ENCODE measurements around the gene CARF.
"Not testable (repeated sequence)": the region's sequence is repeated elsewhere in the genome, so short reads cannot be mapped to it uniquely, and the experiment has no call there.

CARF gene

DNA sequence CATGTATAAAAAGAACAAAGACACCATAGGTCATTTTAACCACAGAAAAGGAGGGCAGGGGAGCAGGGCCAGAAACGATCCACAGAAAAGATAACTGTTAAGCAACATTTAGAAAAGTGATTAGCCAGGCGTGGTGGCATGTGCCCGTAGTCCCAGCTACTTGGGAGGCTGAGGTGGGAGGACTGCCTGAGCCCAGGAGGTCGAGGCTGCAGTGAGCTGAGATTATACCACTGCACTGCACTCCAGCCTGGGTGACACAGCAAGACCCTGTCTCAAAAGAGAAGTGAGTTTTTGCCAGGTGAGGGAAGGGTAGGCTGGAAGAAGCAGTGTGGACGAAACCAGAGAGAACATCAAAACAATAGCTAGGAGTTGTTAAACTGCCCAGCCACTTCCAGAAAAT is 3.9 kb upstream of the CARF start:
- TF ChIP-seq, protein P1, sequence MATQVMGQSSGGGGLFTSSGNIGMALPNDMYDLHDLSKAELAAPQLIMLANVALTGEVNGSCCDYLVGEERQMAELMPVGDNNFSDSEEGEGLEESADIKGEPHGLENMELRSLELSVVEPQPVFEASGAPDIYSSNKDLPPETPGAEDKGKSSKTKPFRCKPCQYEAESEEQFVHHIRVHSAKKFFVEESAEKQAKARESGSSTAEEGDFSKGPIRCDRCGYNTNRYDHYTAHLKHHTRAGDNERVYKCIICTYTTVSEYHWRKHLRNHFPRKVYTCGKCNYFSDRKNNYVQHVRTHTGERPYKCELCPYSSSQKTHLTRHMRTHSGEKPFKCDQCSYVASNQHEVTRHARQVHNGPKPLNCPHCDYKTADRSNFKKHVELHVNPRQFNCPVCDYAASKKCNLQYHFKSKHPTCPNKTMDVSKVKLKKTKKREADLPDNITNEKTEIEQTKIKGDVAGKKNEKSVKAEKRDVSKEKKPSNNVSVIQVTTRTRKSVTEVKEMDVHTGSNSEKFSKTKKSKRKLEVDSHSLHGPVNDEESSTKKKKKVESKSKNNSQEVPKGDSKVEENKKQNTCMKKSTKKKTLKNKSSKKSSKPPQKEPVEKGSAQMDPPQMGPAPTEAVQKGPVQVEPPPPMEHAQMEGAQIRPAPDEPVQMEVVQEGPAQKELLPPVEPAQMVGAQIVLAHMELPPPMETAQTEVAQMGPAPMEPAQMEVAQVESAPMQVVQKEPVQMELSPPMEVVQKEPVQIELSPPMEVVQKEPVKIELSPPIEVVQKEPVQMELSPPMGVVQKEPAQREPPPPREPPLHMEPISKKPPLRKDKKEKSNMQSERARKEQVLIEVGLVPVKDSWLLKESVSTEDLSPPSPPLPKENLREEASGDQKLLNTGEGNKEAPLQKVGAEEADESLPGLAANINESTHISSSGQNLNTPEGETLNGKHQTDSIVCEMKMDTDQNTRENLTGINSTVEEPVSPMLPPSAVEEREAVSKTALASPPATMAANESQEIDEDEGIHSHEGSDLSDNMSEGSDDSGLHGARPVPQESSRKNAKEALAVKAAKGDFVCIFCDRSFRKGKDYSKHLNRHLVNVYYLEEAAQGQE (IDR thresholded peaks at IDR 0.05; ENCODE audit: insufficient replicate concordance, low read depth): no peak
- no peak for TF ChIP-seq GABPA (IDR thresholded peaks at IDR 0.05; ENCODE audit: low read depth)
- TF ChIP-seq SPI1 (IDR thresholded peaks at IDR 0.05; ENCODE audit: borderline replicate concordance, low read depth): no peak
- no peak for TF ChIP-seq POLR2AphosphoS5 (IDR thresholded peaks at IDR 0.05; ENCODE audit: low read depth)
- TF ChIP-seq, protein P2, sequence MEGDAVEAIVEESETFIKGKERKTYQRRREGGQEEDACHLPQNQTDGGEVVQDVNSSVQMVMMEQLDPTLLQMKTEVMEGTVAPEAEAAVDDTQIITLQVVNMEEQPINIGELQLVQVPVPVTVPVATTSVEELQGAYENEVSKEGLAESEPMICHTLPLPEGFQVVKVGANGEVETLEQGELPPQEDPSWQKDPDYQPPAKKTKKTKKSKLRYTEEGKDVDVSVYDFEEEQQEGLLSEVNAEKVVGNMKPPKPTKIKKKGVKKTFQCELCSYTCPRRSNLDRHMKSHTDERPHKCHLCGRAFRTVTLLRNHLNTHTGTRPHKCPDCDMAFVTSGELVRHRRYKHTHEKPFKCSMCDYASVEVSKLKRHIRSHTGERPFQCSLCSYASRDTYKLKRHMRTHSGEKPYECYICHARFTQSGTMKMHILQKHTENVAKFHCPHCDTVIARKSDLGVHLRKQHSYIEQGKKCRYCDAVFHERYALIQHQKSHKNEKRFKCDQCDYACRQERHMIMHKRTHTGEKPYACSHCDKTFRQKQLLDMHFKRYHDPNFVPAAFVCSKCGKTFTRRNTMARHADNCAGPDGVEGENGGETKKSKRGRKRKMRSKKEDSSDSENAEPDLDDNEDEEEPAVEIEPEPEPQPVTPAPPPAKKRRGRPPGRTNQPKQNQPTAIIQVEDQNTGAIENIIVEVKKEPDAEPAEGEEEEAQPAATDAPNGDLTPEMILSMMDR (IDR thresholded peaks at IDR 0.05; ENCODE audit: insufficient read depth, low read length): no peak
- Histone ChIP-seq H3K27ac (replicated peaks) (no peak overlapping the region; the same call in 1 of the 2 replicates), H3K4me3 (replicated peaks; ENCODE audit: insufficient read depth, low read length) (no peak overlapping the region)

DNA sequence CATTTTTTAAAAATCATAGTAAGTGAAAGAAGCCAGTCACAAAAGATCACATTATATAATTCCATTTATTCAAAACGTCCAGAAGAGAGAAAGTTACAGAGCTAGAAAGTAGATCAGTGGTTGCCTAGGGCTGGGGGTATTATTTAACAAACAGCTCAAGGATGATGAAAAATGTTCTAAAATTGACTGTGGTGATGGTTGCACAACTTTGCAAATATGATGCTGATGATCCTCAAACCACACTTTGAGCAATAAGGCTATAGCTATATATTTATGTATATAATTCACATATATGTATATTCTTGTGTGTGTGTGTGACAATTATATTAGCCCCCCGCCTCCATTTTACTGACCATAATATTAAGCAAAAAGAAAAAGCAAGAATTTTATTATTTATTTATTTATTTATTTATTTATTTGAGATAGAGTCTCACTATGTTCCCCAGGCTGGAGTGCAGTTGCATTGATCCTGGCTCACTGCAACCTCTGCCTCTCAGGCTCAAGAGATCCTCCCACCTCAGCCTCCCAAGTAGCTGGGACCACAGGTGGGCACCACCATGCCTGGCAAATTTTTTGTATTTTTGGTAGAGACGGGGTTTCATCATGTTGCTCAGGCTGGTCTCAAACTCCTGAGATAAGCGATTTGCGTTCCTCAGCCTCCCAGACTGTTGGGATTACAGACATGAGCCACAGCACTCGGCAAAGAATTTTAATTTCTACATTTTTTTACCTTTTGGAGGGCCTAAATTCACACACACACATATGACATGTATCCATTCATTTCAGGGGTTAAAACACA is 2.5 kb upstream of the CARF start:
- DNase-seq (ENCODE audit: low read depth in 1 of 2, low spot score in 1 of 2): peak; percentile 30 to 51
- TF ChIP-seq POLR2AphosphoS5 (IDR thresholded peaks at IDR 0.05; ENCODE audit: low read depth) (no peak), SPI1 (IDR thresholded peaks at IDR 0.05; ENCODE audit: borderline replicate concordance, low read depth) (no peak), GABPA (IDR thresholded peaks at IDR 0.05; ENCODE audit: low read depth) (no peak)
- TF ChIP-seq, protein P2 (IDR thresholded peaks at IDR 0.05; ENCODE audit: insufficient read depth, low read length): no peak
- TF ChIP-seq, protein P1 (IDR thresholded peaks at IDR 0.05; ENCODE audit: insufficient replicate concordance, low read depth): no peak
- H3K4me3 ChIP-seq (replicated peaks; ENCODE audit: insufficient read depth, low read length): peak overlapping the region; percentile 84
- no peaks in the 10 kb centered on the region for H3K27me3 ChIP-seq (ENCODE audit: insufficient read depth, poor library complexity, severe bottlenecking)
- H3K27ac ChIP-seq (replicated peaks): peak overlapping the region; percentile 93

More for the DNA sequence above, 3.9 kb upstream of the CARF start:
- DNase-seq (ENCODE audit: low read depth in 1 of 2, low spot score in 1 of 2): no peak
- H3K27me3 ChIP-seq (ENCODE audit: insufficient read depth, poor library complexity, severe bottlenecking): no peaks in the 10 kb centered on the region

DNA sequence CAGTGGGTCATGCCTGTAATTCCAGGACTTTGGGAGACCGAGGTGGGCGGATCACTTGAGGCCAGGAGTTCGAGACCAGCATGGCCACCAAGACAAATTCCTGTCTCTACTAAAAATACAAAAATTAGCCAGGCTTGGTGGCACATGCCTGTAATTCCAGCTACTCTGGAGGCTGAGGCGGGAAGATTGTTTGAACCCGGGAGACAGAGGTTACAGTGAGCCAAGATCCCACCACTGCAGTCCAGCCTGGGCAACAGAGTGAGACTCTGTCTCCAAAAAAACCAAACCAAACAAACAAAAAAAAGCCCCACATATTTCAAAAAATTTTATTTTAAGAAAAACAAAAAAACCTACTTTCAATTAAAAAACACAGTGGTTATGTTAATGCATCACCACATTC is 1.8 kb upstream of the CARF start:
- DNase-seq (ENCODE audit: low read depth in 1 of 2, low spot score in 1 of 2); H3K27me3 ChIP-seq (ENCODE audit: insufficient read depth, poor library complexity, severe bottlenecking): not testable (repeated sequence)
- Histone ChIP-seq H3K27ac (replicated peaks) (peak overlapping the region; percentile 93), H3K4me3 (replicated peaks; ENCODE audit: insufficient read depth, low read length) (peak overlapping the region; percentile 84)

DNA sequence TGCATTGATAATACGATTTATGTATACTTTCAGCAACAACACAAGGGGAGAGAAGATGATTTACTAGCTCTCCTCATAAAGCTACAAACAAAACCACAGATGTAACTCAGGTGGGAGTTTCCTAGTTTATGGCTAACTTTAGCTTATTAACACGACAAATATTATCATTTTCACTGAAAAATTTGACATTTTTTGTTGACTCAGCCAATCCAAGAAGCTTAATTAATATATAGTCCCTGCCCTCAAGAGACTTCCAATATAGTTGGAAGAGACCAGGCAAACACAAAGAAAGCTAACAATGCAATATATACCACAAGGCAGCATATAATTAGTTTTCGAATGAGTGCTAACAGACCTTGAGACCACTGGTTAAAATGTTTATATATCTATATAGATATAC is 1.4 kb upstream of the CARF start:
- DNase-seq (ENCODE audit: low read depth in 1 of 2, low spot score in 1 of 2): no peak
- H3K27ac ChIP-seq (replicated peaks): peak overlapping the region; percentile 93
- H3K4me3 ChIP-seq (replicated peaks; ENCODE audit: insufficient read depth, low read length): peak overlapping the region; percentile 84
- H3K27me3 ChIP-seq (ENCODE audit: insufficient read depth, poor library complexity, severe bottlenecking): no peaks in the 10 kb centered on the region
- TF ChIP-seq POLR2AphosphoS5 (IDR thresholded peaks at IDR 0.05; ENCODE audit: low read depth) (no peak), SPI1 (IDR thresholded peaks at IDR 0.05; ENCODE audit: borderline replicate concordance, low read depth) (no peak), GABPA (IDR thresholded peaks at IDR 0.05; ENCODE audit: low read depth) (no peak)
- TF ChIP-seq, protein P1 (IDR thresholded peaks at IDR 0.05; ENCODE audit: insufficient replicate concordance, low read depth): no peak
- TF ChIP-seq, protein P2 (IDR thresholded peaks at IDR 0.05; ENCODE audit: insufficient read depth, low read length): no peak
